Measurements from ENCODE around the gene LOC128125822.

LOC128125822 gene

DNA sequence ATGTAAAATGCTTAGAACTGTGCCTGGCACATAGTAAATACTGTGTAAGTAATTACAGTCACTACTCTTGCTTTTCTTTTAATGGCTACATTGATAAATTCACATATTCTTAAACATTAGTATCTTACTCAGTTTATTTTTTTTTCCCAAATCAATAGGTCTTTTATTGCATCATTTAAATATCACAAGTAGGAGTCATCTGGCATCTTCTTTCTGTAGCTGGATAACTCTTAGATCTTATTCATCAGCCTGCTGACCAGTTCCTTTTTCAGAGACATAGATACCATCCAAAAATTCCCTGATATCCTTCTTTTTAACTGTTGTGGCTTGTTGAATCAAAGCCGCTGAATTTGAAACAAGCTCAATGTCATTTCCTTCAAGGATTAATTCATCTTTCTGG is 43.3 kb downstream of the LOC128125822 start:
- no peaks in the 10 kb centered on the region for H3K27me3 ChIP-seq (ENCODE audit: low read depth, low read length)
- H3K9me3 ChIP-seq (ENCODE audit: control insufficient read depth in 1 of 2, low read length in 2 of 2) = no peaks in the 10 kb centered on the region
- no peak overlapping the region for H3K27ac ChIP-seq (ENCODE audit: low read length)
- no peak overlapping the region for H3K4me3 ChIP-seq (ENCODE audit: low read depth in 1 of 2, low read length in 2 of 2)
- H3K36me3 ChIP-seq (ENCODE audit: control insufficient read depth in 1 of 2, insufficient read depth in 2 of 2, low read length in 2 of 2) = no peaks in the 10 kb centered on the region
- no peaks in the 10 kb centered on the region for H3K4me1 ChIP-seq (ENCODE audit: control insufficient read depth in 1 of 2, insufficient read depth in 2 of 2, low read length in 2 of 2)

All from muscle layer of duodenum (tissue), 2 donors.